ENCODE data around the gene MINDY4. TPM values are rescaled to one million over a fixed set of nuclear protein-coding genes. Genes with fewer than 3 reads are reported as not detected.

MINDY4 gene
- total and polyA plus RNA-seq, 4 donors = 0.93 to 6.1 (median 1.9) TPM

DNA sequence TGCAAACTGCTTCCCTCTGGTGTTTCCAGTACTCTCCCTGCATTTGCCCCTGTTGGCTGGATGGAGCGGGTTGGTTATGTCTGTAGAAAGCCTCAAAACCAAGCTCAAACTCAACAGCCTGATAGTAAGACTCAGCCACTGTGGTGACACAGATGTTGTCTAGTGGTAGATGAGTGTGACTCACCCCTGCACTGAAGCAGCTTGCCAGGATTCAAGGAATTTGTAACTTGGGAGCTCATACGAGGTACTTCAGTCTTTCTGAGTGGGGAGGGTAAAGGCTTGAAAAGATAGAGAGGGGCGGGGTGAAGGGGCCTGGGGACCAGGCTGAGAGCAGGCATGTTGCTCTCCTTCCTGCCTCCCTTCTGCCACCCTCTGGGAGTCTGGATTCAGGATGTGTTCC lies 117.5 kb downstream of the MINDY4 start:
- TF ChIP-seq, protein P1, sequence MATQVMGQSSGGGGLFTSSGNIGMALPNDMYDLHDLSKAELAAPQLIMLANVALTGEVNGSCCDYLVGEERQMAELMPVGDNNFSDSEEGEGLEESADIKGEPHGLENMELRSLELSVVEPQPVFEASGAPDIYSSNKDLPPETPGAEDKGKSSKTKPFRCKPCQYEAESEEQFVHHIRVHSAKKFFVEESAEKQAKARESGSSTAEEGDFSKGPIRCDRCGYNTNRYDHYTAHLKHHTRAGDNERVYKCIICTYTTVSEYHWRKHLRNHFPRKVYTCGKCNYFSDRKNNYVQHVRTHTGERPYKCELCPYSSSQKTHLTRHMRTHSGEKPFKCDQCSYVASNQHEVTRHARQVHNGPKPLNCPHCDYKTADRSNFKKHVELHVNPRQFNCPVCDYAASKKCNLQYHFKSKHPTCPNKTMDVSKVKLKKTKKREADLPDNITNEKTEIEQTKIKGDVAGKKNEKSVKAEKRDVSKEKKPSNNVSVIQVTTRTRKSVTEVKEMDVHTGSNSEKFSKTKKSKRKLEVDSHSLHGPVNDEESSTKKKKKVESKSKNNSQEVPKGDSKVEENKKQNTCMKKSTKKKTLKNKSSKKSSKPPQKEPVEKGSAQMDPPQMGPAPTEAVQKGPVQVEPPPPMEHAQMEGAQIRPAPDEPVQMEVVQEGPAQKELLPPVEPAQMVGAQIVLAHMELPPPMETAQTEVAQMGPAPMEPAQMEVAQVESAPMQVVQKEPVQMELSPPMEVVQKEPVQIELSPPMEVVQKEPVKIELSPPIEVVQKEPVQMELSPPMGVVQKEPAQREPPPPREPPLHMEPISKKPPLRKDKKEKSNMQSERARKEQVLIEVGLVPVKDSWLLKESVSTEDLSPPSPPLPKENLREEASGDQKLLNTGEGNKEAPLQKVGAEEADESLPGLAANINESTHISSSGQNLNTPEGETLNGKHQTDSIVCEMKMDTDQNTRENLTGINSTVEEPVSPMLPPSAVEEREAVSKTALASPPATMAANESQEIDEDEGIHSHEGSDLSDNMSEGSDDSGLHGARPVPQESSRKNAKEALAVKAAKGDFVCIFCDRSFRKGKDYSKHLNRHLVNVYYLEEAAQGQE (IDR thresholded peaks at IDR 0.05) = no peak
- TF ChIP-seq JUND (IDR thresholded peaks at IDR 0.05) = no peak
- TF ChIP-seq HNF4A (conservative IDR thresholded peaks at IDR 0.05) = no peak
- Histone ChIP-seq H3K4me1 (ENCODE audit: control insufficient read depth in 4 of 4, insufficient read depth in 4 of 4, low read length in 3 of 4) (peaks cover 0 to 4% (median 2%) of the 10 kb centered on the region in 4 donors), H3K36me3 (ENCODE audit: control insufficient read depth in 4 of 4, insufficient read depth in 3 of 4, low read depth in 1 of 4, low read length in 3 of 4) (no peaks in the 10 kb centered on the region), H3K9me3 (ENCODE audit: control insufficient read depth in 4 of 4, low read length in 3 of 4) (no peaks in the 10 kb centered on the region), H3K9ac (ENCODE audit: low read depth in 1 of 2, low read length in 2 of 2) (no peak overlapping the region), H3K4me3 (ENCODE audit: low read depth in 1 of 3, low read length in 3 of 3) (no peak overlapping the region), H3K27me3 (ENCODE audit: control insufficient read depth in 4 of 4, insufficient read depth in 4 of 4, low read length in 3 of 4) (no peaks in the 10 kb centered on the region), H3K27ac (ENCODE audit: low read depth in 1 of 2, low read length in 2 of 2) (no peak overlapping the region)
- 83% methylated on average over 3 of the region's 3 CpGs for WGBS
- DNase-seq (ENCODE audit: low spot score) = no peak

DNA sequence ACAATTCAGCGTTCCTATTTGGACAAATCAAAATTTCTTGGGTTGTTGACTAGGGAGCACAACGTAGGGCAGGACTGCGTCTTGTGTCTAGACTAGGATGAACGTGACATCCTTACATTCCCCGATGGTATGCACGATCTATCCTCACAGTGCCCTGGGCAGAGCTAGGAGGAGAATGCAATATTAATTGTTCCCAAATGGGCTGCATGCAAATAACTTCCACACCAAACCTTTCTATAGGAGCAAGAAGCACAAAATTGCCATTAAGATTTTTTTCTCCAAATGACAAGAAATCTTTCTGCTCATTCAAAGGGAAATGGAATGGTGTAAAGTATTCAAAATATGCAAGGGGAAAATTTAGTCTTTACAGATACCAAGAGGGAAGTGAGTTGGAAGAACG lies 119.0 kb downstream of the MINDY4 start:
- no peak for DNase-seq (ENCODE audit: low spot score)
- whole genome bisulfite sequencing = 96% methylated on average over 7 of the region's 7 CpGs
- no peak overlapping the region for H3K9ac ChIP-seq (ENCODE audit: low read depth in 1 of 2, low read length in 2 of 2)
- TF ChIP-seq GABPA (IDR thresholded peaks at IDR 0.05 in 1 of 2, conservative IDR thresholded peaks at IDR 0.05 in 1 of 2) (no peak), FOXA1 (IDR thresholded peaks at IDR 0.05) (no peak), NR2F2 (IDR thresholded peaks at IDR 0.05) (no peak), TAF1 (conservative IDR thresholded peaks at IDR 0.05) (no peak), SP1 (IDR thresholded peaks at IDR 0.05) (no peak), FOXA2 (IDR thresholded peaks at IDR 0.05) (no peak), RAD21 (IDR thresholded peaks at IDR 0.05) (no peak), RXRA (IDR thresholded peaks at IDR 0.05) (no peak), YY1 (IDR thresholded peaks at IDR 0.05) (no peak), JUND (IDR thresholded peaks at IDR 0.05) (no peak), EGR1 (IDR thresholded peaks at IDR 0.05; ENCODE audit: low read depth in 2 of 2) (no peak), HNF4G (IDR thresholded peaks at IDR 0.05) (no peak)
- TF ChIP-seq, protein P2, sequence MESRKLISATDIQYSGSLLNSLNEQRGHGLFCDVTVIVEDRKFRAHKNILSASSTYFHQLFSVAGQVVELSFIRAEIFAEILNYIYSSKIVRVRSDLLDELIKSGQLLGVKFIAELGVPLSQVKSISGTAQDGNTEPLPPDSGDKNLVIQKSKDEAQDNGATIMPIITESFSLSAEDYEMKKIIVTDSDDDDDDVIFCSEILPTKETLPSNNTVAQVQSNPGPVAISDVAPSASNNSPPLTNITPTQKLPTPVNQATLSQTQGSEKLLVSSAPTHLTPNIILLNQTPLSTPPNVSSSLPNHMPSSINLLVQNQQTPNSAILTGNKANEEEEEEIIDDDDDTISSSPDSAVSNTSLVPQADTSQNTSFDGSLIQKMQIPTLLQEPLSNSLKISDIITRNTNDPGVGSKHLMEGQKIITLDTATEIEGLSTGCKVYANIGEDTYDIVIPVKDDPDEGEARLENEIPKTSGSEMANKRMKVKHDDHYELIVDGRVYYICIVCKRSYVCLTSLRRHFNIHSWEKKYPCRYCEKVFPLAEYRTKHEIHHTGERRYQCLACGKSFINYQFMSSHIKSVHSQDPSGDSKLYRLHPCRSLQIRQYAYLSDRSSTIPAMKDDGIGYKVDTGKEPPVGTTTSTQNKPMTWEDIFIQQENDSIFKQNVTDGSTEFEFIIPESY (IDR thresholded peaks at IDR 0.05) = no peak
- TF ChIP-seq, protein P3, sequence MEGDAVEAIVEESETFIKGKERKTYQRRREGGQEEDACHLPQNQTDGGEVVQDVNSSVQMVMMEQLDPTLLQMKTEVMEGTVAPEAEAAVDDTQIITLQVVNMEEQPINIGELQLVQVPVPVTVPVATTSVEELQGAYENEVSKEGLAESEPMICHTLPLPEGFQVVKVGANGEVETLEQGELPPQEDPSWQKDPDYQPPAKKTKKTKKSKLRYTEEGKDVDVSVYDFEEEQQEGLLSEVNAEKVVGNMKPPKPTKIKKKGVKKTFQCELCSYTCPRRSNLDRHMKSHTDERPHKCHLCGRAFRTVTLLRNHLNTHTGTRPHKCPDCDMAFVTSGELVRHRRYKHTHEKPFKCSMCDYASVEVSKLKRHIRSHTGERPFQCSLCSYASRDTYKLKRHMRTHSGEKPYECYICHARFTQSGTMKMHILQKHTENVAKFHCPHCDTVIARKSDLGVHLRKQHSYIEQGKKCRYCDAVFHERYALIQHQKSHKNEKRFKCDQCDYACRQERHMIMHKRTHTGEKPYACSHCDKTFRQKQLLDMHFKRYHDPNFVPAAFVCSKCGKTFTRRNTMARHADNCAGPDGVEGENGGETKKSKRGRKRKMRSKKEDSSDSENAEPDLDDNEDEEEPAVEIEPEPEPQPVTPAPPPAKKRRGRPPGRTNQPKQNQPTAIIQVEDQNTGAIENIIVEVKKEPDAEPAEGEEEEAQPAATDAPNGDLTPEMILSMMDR (IDR thresholded peaks at IDR 0.05; ENCODE audit: low read depth, low read length, missing input control) = no peak
- TF ChIP-seq, protein P1 (IDR thresholded peaks at IDR 0.05) = no peak
- TF ChIP-seq, protein P4, sequence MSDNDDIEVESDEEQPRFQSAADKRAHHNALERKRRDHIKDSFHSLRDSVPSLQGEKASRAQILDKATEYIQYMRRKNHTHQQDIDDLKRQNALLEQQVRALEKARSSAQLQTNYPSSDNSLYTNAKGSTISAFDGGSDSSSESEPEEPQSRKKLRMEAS (IDR thresholded peaks at IDR 0.05) = no peak
- TF ChIP-seq, protein P5, sequence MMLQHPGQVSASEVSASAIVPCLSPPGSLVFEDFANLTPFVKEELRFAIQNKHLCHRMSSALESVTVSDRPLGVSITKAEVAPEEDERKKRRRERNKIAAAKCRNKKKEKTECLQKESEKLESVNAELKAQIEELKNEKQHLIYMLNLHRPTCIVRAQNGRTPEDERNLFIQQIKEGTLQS (IDR thresholded peaks at IDR 0.05) = no peak
- H3K36me3 ChIP-seq (ENCODE audit: control insufficient read depth in 4 of 4, insufficient read depth in 3 of 4, low read depth in 1 of 4, low read length in 3 of 4) = no peaks in the 10 kb centered on the region
- H3K27me3 ChIP-seq (ENCODE audit: control insufficient read depth in 4 of 4, insufficient read depth in 4 of 4, low read length in 3 of 4) = no peaks in the 10 kb centered on the region
- H3K27ac ChIP-seq (ENCODE audit: low read depth in 1 of 2, low read length in 2 of 2) = no peak overlapping the region
- H3K4me3 ChIP-seq (ENCODE audit: low read depth in 1 of 3, low read length in 3 of 3) = no peak overlapping the region
- H3K9me3 ChIP-seq (ENCODE audit: control insufficient read depth in 4 of 4, low read length in 3 of 4) = no peaks in the 10 kb centered on the region
- H3K4me1 ChIP-seq (ENCODE audit: control insufficient read depth in 4 of 4, insufficient read depth in 4 of 4, low read length in 3 of 4) = peaks cover 0 to 7% (median 4%) of the 10 kb centered on the region in 4 donors
